Effector memory CD4-positive, alpha-beta T cell (primary cell): ENCODE measurements around the gene IFTAP.
"Not testable (repeated sequence)": the region's sequence is repeated elsewhere in the genome, so short reads cannot be mapped to it uniquely, and the experiment has no call there.

Experiments
- DNase-seq, 3 donors: peaks; one replicate each; pipeline ENCODE4 v3.0.0-alpha.2; 2020
- H3K27ac ChIP-seq: 2 replicates; pipeline ENCODE4 v1.7.0; 2013; ENCODE audit warnings: mild to moderate bottlenecking, low read length, moderate library complexity; ENCODE audit not compliant: insufficient read depth, poor library complexity, severe bottlenecking
- H3K27me3 ChIP-seq: replicated peaks from 2 replicates; pipeline ENCODE4 v1.7.0; 2013; ENCODE audit warnings: mild to moderate bottlenecking, low read length; ENCODE audit not compliant: insufficient read depth, control insufficient read depth, poor library complexity, severe bottlenecking
- H3K36me3 ChIP-seq: 2 replicates; pipeline ENCODE4 v1.7.0; 2013; ENCODE audit warnings: mild to moderate bottlenecking, low read length, moderate library complexity; ENCODE audit not compliant: control insufficient read depth, insufficient read depth
- H3K4me1 ChIP-seq: 2 replicates; pipeline ENCODE4 v1.7.0; 2013; ENCODE audit warnings: low read length, mild to moderate bottlenecking; ENCODE audit not compliant: control insufficient read depth, insufficient read depth, poor library complexity, severe bottlenecking
- H3K4me3 ChIP-seq: 2 replicates; pipeline ENCODE4 v1.7.0; 2013; ENCODE audit warnings: low read length, low read depth, mild to moderate bottlenecking; ENCODE audit not compliant: insufficient read depth, poor library complexity, severe bottlenecking
- H3K9me3 ChIP-seq: 2 replicates; pipeline ENCODE4 v1.7.0; 2013; ENCODE audit warnings: mild to moderate bottlenecking, low read length, moderate library complexity; ENCODE audit not compliant: control insufficient read depth
- total RNA-seq, 3 donors: gene quantifications; one replicate each; lab custom pipeline; 2026; lab: John Stamatoyannopoulos, UW

Gene IFTAP
- total RNA-seq: 0.19 to 3.0 (median 1.0) reads per million in 3 donors

- Histone ChIP-seq H3K4me1 (no peaks in the 10 kb centered on the region), H3K27me3 (peaks cover 2% of the 10 kb centered on the region), H3K27ac (no peak within 1 kb of the TSS), H3K36me3 (no peaks in the 10 kb centered on the region), H3K4me3 (peak within 1 kb of the TSS; percentile 57), H3K9me3 (no peaks in the 10 kb centered on the region)
- peak in 1 of 3 donors; percentile 2 for DNase-seq
Measured at GRCh38 chr11:36594316-36594989, at the start of gene IFTAP. TSS of gene IFTAP (plus strand) at chr11:36594502. CDS start at chr11:36610104, 15,602 bp downstream.

GRCh38 chr11:36550385-36551115 lies 43.8 kb upstream of the IFTAP start:
- DNase-seq: no peak
- no peaks in the 10 kb centered on the region for H3K27me3 ChIP-seq
- no peak overlapping the region for H3K27ac ChIP-seq
- no peaks in the 10 kb centered on the region for H3K4me1 ChIP-seq
- no peaks in the 10 kb centered on the region for H3K9me3 ChIP-seq
- no peaks in the 10 kb centered on the region for H3K36me3 ChIP-seq
- H3K4me3 ChIP-seq: no peak overlapping the region

GRCh38 chr11:36557390-36557789 lies 36.9 kb upstream of the IFTAP start:
- H3K9me3 ChIP-seq, H3K4me1 ChIP-seq, H3K36me3 ChIP-seq, H3K27ac ChIP-seq, H3K27me3 ChIP-seq, DNase-seq, H3K4me3 ChIP-seq: not testable (repeated sequence)

- no peak for DNase-seq
- Histone ChIP-seq H3K4me1 (no peaks in the 10 kb centered on the region), H3K27ac (no peak overlapping the region), H3K36me3 (no peaks in the 10 kb centered on the region), H3K27me3 (no peaks in the 10 kb centered on the region), H3K9me3 (peaks cover 4% of the 10 kb centered on the region), H3K4me3 (no peak overlapping the region)
Measured at GRCh38 chr11:36557991-36558390, 36.3 kb upstream of the IFTAP start.

GRCh38 chr11:36558571-36559413 lies 35.5 kb upstream of the IFTAP start:
- Histone ChIP-seq H3K36me3 (no peaks in the 10 kb centered on the region), H3K4me3 (no peak overlapping the region), H3K27me3 (no peaks in the 10 kb centered on the region), H3K9me3 (peaks cover 4% of the 10 kb centered on the region), H3K4me1 (no peaks in the 10 kb centered on the region), H3K27ac (no peak overlapping the region)
- no peak for DNase-seq

- Histone ChIP-seq H3K4me1 (no peaks in the 10 kb centered on the region), H3K36me3 (no peaks in the 10 kb centered on the region), H3K27me3 (peaks cover 4% of the 10 kb centered on the region), H3K9me3 (no peaks in the 10 kb centered on the region), H3K4me3 (no peak overlapping the region), H3K27ac (no peak overlapping the region)
- DNase-seq: peak in 1 of 3 donors; percentile 35
Measured at GRCh38 chr11:36564376-36565030, 29.8 kb upstream of the IFTAP start.

- Histone ChIP-seq H3K4me1 (no peaks in the 10 kb centered on the region), H3K36me3 (no peaks in the 10 kb centered on the region), H3K27ac (no peak overlapping the region), H3K4me3 (no peak overlapping the region), H3K9me3 (no peaks in the 10 kb centered on the region), H3K27me3 (peaks cover 4% of the 10 kb centered on the region)
- DNase-seq: no peak
Measured at GRCh38 chr11:36565031-36565610, 29.2 kb upstream of the IFTAP start.

GRCh38 chr11:36566407-36567053 lies 27.8 kb upstream of the IFTAP start:
- Histone ChIP-seq H3K4me1 (no peaks in the 10 kb centered on the region), H3K36me3 (no peaks in the 10 kb centered on the region), H3K27me3 (peaks cover 4% of the 10 kb centered on the region), H3K9me3 (no peaks in the 10 kb centered on the region), H3K27ac (no peak overlapping the region), H3K4me3 (no peak overlapping the region)
- no peak for DNase-seq

- Histone ChIP-seq H3K27me3 (peaks cover 4% of the 10 kb centered on the region), H3K9me3 (no peaks in the 10 kb centered on the region), H3K27ac (no peak within 1 kb of the TSS), H3K4me3 (no peak within 1 kb of the TSS), H3K4me1 (no peaks in the 10 kb centered on the region), H3K36me3 (no peaks in the 10 kb centered on the region)
- DNase-seq: no peak
Measured at GRCh38 chr11:36567694-36568093, 26.6 kb upstream of the IFTAP start, which contains the start of gene RAG1. TSS of gene RAG1 (plus strand) at chr11:36568007. CDS start at chr11:36573305, 5,298 bp downstream.
